Measurements from ENCODE around the gene LRRC8B.
"Not testable (repeated sequence)": the region's sequence is repeated elsewhere in the genome, so short reads cannot be mapped to it uniquely, and the experiment has no call there.

LRRC8B gene

GRCh38 chr1:89584211-89584610 is 59.6 kb downstream of the LRRC8B start:
- DNase-seq (ENCODE audit: low read depth), result no peak

- no peak for DNase-seq (ENCODE audit: low read depth)
Observed at GRCh38 chr1:89584781-89585180, 60.2 kb downstream of the LRRC8B start.

- DNase-seq (ENCODE audit: low read depth), result no peak
Observed at GRCh38 chr1:89587729-89588161, 63.1 kb downstream of the LRRC8B start.

GRCh38 chr1:89588480-89588879 is 63.9 kb downstream of the LRRC8B start:
- DNase-seq (ENCODE audit: low read depth), result no peak

GRCh38 chr1:89589515-89589914 is 64.9 kb downstream of the LRRC8B start:
- no peak for DNase-seq (ENCODE audit: low read depth)

- no peak for DNase-seq (ENCODE audit: low read depth)
Observed at GRCh38 chr1:89590341-89591080, 65.9 kb downstream of the LRRC8B start.

GRCh38 chr1:89592861-89593302 is 68.3 kb downstream of the LRRC8B start:
- DNase-seq (ENCODE audit: low read depth), result not testable (repeated sequence)

- no peak for DNase-seq (ENCODE audit: low read depth)
Observed at GRCh38 chr1:89594096-89594740, 69.6 kb downstream of the LRRC8B start.

- DNase-seq (ENCODE audit: low read depth), result peak; percentile 20
Observed at GRCh38 chr1:89596698-89597097, 72.1 kb downstream of the LRRC8B start.

- peak; percentile 27 for DNase-seq (ENCODE audit: low read depth)
Observed at GRCh38 chr1:89598450-89599331, 74.1 kb downstream of the LRRC8B start.

GRCh38 chr1:89599332-89599630 is 74.7 kb downstream of the LRRC8B start:
- DNase-seq (ENCODE audit: low read depth), result no peak

GRCh38 chr1:89600451-89601224 is 76.0 kb downstream of the LRRC8B start:
- DNase-seq (ENCODE audit: low read depth), result no peak

GRCh38 chr1:89602871-89603404 is 78.3 kb downstream of the LRRC8B start:
- no peak for DNase-seq (ENCODE audit: low read depth)

GRCh38 chr1:89603651-89604413 is 79.2 kb downstream of the LRRC8B start:
- DNase-seq (ENCODE audit: low read depth), result peak; percentile 57

GRCh38 chr1:89604414-89604735 is 79.7 kb downstream of the LRRC8B start:
- DNase-seq (ENCODE audit: low read depth), result no peak

- DNase-seq (ENCODE audit: low read depth), result peak; percentile 90
Observed at GRCh38 chr1:89605692-89606091, 81.1 kb downstream of the LRRC8B start.

- DNase-seq (ENCODE audit: low read depth), result no peak
Observed at GRCh38 chr1:89606227-89606980, 81.8 kb downstream of the LRRC8B start.

GRCh38 chr1:89607156-89607555 is 82.5 kb downstream of the LRRC8B start:
- no peak for DNase-seq (ENCODE audit: low read depth)

- DNase-seq (ENCODE audit: low read depth), result peak; percentile 57
Observed at GRCh38 chr1:89607586-89608318, 83.1 kb downstream of the LRRC8B start.
